ENCODE results near the gene NPHS1. TPM values are rescaled to one million over a fixed set of nuclear protein-coding genes. Genes with fewer than 3 reads are reported as not detected.

NPHS1 gene
- total and polyA plus RNA-seq, 12 donors = 0.31 TPM; not detected in 11

DNA sequence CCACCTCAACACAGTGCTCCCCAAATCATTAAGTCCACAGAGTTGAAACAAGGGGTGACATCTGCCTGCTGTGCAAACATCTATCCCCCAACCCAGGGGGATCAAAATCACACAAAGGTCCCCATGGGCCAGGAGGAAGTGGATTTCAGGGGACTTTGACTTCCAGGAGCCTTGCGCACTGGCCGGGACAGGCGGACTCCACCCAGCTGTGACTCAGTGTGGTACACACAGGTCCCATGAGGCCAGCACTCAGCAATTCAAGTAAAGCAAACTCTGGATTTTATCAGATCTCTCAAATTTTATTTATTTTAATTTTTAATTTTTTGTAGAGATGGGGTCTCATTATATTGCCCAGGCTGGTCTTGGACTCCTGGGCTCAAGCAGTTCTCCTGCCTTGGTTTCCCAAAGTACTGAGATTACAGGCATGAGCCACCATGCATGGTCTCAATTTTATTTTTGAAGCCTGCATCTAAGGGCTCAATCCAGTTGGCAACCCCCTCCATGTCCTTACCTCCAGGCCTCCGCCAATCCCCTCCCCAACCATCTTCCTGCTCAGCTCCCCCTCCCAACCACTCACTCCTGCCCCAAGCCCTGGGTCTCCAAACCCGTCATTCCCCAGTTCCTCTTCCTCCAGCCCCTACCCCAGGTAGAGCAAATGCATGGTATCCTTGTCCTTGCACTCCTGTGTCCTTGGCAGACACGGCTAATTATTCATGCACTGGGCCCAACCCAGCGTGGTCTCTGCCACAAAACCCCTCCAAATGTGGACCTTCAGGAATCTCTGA lies 58.7 kb downstream of the NPHS1 start:
- Histone ChIP-seq H3K4me1 (replicated peaks in 1 of 2) (no peaks in the 10 kb centered on the region), H3K4me3 (no peak overlapping the region), H3K27ac (no peak overlapping the region), H3K27me3 (peaks cover 8% of the 10 kb centered on the region), H3K9me3 (replicated peaks in 1 of 3) (no peaks in the 10 kb centered on the region), H3K36me3 (replicated peaks in 1 of 2) (no peaks in the 10 kb centered on the region)
- WGBS, 4 donors = 64 to 82% (median 75%) methylated on average over 7 of the region's 7 CpGs
- no peak for TF ChIP-seq POLR2A (IDR thresholded peaks at IDR 0.05)
- TF ChIP-seq, protein P1, sequence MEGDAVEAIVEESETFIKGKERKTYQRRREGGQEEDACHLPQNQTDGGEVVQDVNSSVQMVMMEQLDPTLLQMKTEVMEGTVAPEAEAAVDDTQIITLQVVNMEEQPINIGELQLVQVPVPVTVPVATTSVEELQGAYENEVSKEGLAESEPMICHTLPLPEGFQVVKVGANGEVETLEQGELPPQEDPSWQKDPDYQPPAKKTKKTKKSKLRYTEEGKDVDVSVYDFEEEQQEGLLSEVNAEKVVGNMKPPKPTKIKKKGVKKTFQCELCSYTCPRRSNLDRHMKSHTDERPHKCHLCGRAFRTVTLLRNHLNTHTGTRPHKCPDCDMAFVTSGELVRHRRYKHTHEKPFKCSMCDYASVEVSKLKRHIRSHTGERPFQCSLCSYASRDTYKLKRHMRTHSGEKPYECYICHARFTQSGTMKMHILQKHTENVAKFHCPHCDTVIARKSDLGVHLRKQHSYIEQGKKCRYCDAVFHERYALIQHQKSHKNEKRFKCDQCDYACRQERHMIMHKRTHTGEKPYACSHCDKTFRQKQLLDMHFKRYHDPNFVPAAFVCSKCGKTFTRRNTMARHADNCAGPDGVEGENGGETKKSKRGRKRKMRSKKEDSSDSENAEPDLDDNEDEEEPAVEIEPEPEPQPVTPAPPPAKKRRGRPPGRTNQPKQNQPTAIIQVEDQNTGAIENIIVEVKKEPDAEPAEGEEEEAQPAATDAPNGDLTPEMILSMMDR (IDR thresholded peaks at IDR 0.05) = no peak
- intact Hi-C loops (cut with DNase I) = no loop called here
- no peak for DNase-seq

DNA sequence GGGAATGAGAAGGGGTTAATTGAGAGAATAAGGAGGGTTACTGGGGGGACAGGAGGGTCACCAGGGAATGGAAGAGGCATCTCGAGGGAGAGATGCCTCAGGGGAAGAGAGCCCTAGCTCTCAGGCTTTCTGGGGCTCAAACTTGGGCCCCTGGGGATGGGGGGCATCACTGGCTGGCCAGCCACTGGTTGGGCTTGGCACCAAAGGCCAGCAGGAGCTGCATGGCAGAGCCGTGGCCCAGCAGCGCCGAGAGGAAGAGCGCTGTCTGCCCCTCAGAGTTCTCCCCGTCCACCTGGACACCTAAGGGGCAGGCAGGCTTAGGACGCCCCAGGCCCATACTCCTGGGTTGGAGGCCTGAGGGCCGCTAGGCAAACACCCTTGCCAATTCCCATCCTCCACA lies 59.4 kb downstream of the NPHS1 start:
- no peaks in the 10 kb centered on the region for H3K4me1 ChIP-seq (replicated peaks in 1 of 2)
- H3K4me3 ChIP-seq = no peak overlapping the region
- H3K27ac ChIP-seq = no peak overlapping the region
- no peak for DNase-seq
- no peaks in the 10 kb centered on the region for H3K9me3 ChIP-seq (replicated peaks in 1 of 3)
- intact Hi-C loops (cut with DNase I) = no loop called here
- H3K36me3 ChIP-seq (replicated peaks in 1 of 2) = no peaks in the 10 kb centered on the region
- peaks cover 3% of the 10 kb centered on the region for H3K27me3 ChIP-seq
- WGBS, 4 donors = 35 to 85% (median 79%) methylated on average over 2 to 8 of the region's 8 CpGs
- TF ChIP-seq, protein P1 (IDR thresholded peaks at IDR 0.05) = no peak
- no peak for TF ChIP-seq POLR2A (IDR thresholded peaks at IDR 0.05)

DNA sequence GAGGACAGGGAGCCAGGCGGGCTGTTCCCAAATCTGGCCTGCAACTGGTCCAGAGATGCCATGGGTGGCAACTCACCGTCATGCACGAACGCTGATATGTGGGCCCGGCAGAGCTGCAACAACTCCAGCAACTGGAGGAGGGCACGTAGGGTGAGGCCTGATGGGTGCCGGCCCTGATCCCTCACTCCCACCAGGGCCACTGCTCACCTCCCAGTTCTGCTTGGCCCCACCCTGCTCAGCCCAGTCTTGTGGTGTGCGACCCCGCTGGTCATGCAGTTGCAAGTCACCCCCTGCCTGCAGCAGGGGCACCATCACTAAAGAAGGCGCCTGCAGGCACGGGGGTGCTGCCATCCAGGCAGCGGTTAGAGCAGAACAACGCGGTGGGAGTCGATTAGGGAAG lies 60.0 kb downstream of the NPHS1 start:
- no peak for DNase-seq
- Histone ChIP-seq H3K36me3 (replicated peaks in 1 of 2) (no peaks in the 10 kb centered on the region), H3K4me1 (replicated peaks in 1 of 2) (no peaks in the 10 kb centered on the region), H3K27me3 (no peaks in the 10 kb centered on the region), H3K27ac (no peak overlapping the region), H3K9me3 (replicated peaks in 1 of 3) (no peaks in the 10 kb centered on the region), H3K4me3 (no peak overlapping the region)
- WGBS, 4 donors = 88 to 98% (median 91%) methylated on average over 12 to 15 of the region's 15 CpGs
- TF ChIP-seq POLR2A (IDR thresholded peaks at IDR 0.05) = no peak
- TF ChIP-seq, protein P1 (IDR thresholded peaks at IDR 0.05) = no peak
- intact Hi-C loops (cut with DNase I) = no loop called here

DNA sequence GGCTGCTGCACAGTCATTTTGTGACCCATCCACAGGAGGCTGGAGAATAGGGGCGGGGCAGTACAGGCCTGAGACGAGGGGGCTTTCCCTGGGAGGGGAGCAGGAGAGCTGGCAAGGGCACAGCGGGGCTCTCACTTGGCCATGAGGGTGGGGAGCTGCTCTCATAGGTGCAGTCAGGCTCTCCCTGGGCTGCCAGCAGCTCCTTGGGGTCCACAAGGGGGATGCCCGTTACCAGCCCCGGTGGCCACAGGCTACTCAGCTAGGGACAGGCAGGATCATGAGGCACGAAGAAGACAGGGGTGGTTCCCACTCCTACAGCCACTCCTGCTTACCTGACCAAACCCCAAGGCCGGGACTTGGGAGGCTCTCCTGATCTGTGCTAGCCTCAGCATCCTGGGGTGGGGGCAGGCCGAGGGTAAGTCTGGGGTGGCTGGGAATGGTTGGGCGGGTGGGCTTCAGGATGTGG lies 60.5 kb downstream of the NPHS1 start:
- 83 to 92% (median 89%) methylated on average over 5 to 9 of the region's 9 CpGs for WGBS, 4 donors
- no peaks in the 10 kb centered on the region for H3K9me3 ChIP-seq (replicated peaks in 1 of 3)
- no peak for DNase-seq
- intact Hi-C loops (cut with DNase I) = no loop called here
- no peak overlapping the region for H3K4me3 ChIP-seq
- TF ChIP-seq, protein P1 (IDR thresholded peaks at IDR 0.05) = no peak
- TF ChIP-seq POLR2A (IDR thresholded peaks at IDR 0.05) = no peak
- no peak overlapping the region for H3K27ac ChIP-seq
- H3K27me3 ChIP-seq = no peaks in the 10 kb centered on the region
- H3K4me1 ChIP-seq (replicated peaks in 1 of 2) = no peaks in the 10 kb centered on the region
- H3K36me3 ChIP-seq (replicated peaks in 1 of 2) = no peaks in the 10 kb centered on the region

Data from adrenal gland (tissue), 12 donors.